ENCODE results near the gene SLC35F3.
A peak's percentile ranks its signal among the peaks of the same experiment; 100 is the strongest.

- TF ChIP-seq, protein P1, sequence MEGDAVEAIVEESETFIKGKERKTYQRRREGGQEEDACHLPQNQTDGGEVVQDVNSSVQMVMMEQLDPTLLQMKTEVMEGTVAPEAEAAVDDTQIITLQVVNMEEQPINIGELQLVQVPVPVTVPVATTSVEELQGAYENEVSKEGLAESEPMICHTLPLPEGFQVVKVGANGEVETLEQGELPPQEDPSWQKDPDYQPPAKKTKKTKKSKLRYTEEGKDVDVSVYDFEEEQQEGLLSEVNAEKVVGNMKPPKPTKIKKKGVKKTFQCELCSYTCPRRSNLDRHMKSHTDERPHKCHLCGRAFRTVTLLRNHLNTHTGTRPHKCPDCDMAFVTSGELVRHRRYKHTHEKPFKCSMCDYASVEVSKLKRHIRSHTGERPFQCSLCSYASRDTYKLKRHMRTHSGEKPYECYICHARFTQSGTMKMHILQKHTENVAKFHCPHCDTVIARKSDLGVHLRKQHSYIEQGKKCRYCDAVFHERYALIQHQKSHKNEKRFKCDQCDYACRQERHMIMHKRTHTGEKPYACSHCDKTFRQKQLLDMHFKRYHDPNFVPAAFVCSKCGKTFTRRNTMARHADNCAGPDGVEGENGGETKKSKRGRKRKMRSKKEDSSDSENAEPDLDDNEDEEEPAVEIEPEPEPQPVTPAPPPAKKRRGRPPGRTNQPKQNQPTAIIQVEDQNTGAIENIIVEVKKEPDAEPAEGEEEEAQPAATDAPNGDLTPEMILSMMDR (IDR thresholded peaks at IDR 0.05), result peak; percentile 32
- TF ChIP-seq, protein P2, sequence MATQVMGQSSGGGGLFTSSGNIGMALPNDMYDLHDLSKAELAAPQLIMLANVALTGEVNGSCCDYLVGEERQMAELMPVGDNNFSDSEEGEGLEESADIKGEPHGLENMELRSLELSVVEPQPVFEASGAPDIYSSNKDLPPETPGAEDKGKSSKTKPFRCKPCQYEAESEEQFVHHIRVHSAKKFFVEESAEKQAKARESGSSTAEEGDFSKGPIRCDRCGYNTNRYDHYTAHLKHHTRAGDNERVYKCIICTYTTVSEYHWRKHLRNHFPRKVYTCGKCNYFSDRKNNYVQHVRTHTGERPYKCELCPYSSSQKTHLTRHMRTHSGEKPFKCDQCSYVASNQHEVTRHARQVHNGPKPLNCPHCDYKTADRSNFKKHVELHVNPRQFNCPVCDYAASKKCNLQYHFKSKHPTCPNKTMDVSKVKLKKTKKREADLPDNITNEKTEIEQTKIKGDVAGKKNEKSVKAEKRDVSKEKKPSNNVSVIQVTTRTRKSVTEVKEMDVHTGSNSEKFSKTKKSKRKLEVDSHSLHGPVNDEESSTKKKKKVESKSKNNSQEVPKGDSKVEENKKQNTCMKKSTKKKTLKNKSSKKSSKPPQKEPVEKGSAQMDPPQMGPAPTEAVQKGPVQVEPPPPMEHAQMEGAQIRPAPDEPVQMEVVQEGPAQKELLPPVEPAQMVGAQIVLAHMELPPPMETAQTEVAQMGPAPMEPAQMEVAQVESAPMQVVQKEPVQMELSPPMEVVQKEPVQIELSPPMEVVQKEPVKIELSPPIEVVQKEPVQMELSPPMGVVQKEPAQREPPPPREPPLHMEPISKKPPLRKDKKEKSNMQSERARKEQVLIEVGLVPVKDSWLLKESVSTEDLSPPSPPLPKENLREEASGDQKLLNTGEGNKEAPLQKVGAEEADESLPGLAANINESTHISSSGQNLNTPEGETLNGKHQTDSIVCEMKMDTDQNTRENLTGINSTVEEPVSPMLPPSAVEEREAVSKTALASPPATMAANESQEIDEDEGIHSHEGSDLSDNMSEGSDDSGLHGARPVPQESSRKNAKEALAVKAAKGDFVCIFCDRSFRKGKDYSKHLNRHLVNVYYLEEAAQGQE (IDR thresholded peaks at IDR 0.05; ENCODE audit: insufficient read depth in 1 of 2, low read depth in 2 of 2, low read length in 1 of 2), result no peak
- TF ChIP-seq SIN3A (IDR thresholded peaks at IDR 0.05; ENCODE audit: borderline replicate concordance, insufficient read depth, low read depth, low read length) (no peak), POLR2AphosphoS5 (IDR thresholded peaks at IDR 0.05; ENCODE audit: low read depth, low read length) (no peak), TCF7L2 (IDR thresholded peaks at IDR 0.05; ENCODE audit: low read depth, low read length) (no peak)
Measured at GRCh38 chr1:234089396-234089795, 184.9 kb downstream of the SLC35F3 start.
